GM21390 (cell line): ENCODE data around the gene CARMIL1.

Source experiments
- ATAC-seq: cut with Tn5 transposase; IDR thresholded peaks from one replicate; pipeline ENCODE4 v1.9.1; 2021; ENCODE audit not compliant: unreplicated experiment

Gene CARMIL1

GRCh38 chr6:25403150-25403549 lies 124.0 kb downstream of the CARMIL1 start:
- no peak for ATAC-seq

- no peak for ATAC-seq
These were observed 124.9 kb downstream of the CARMIL1 start for GRCh38 chr6:25404091-25404490.

GRCh38 chr6:25404693-25405169 lies 125.6 kb downstream of the CARMIL1 start:
- ATAC-seq: peak; percentile 96

GRCh38 chr6:25405442-25405841 lies 126.3 kb downstream of the CARMIL1 start:
- no peak for ATAC-seq

GRCh38 chr6:25407431-25407830 lies 128.3 kb downstream of the CARMIL1 start:
- ATAC-seq: no peak

GRCh38 chr6:25410102-25410501 lies 130.9 kb downstream of the CARMIL1 start:
- ATAC-seq: no peak

GRCh38 chr6:25411316-25411950 lies 132.3 kb downstream of the CARMIL1 start:
- no peak for ATAC-seq

GRCh38 chr6:25413207-25413905 lies 134.2 kb downstream of the CARMIL1 start:
- no peak for ATAC-seq

GRCh38 chr6:25414168-25414567 lies 135.0 kb downstream of the CARMIL1 start:
- no peak for ATAC-seq

GRCh38 chr6:25414755-25415154 lies 135.6 kb downstream of the CARMIL1 start:
- ATAC-seq: no peak

GRCh38 chr6:25415274-25415673 lies 136.1 kb downstream of the CARMIL1 start:
- no peak for ATAC-seq

GRCh38 chr6:25415701-25416100 lies 136.5 kb downstream of the CARMIL1 start:
- no peak for ATAC-seq

GRCh38 chr6:25417046-25417605 lies 138.0 kb downstream of the CARMIL1 start:
- ATAC-seq: no peak

GRCh38 chr6:25418454-25419052 lies 139.4 kb downstream of the CARMIL1 start:
- no peak for ATAC-seq

GRCh38 chr6:25419879-25420278 lies 140.7 kb downstream of the CARMIL1 start:
- no peak for ATAC-seq

- ATAC-seq: no peak
These were observed 144.2 kb downstream of the CARMIL1 start for GRCh38 chr6:25423358-25423757.

- no peak for ATAC-seq
These were observed 145.1 kb downstream of the CARMIL1 start for GRCh38 chr6:25424303-25424702.

GRCh38 chr6:25427549-25427948 lies 148.4 kb downstream of the CARMIL1 start:
- ATAC-seq: no peak

- no peak for ATAC-seq
These were observed 149.7 kb downstream of the CARMIL1 start for GRCh38 chr6:25428758-25429317.

- ATAC-seq: no peak
These were observed 152.3 kb downstream of the CARMIL1 start for GRCh38 chr6:25431306-25431974.

GRCh38 chr6:25431975-25432307 lies 152.8 kb downstream of the CARMIL1 start:
- ATAC-seq: no peak
